ENCODE measurements around the gene CDRT4.

The CDRT4 gene

DNA sequence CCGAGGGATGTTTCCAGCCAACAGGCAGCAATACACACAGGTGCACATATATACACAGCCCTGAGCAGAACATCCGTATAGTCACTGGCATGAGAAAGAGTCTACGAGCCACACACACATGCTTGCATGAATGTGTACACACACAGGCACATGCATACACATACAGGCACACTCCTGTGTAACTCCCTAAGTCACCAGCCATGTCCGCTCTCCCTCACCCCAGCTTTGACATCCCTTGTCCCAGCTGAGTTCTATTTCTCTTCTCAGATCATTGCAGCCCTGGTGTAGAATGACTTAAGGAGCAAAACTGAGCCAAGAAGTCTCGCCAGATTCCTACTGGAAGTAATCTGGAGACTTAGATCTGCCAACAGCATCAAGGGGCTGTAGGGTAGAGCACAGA is 13.1 kb downstream of the CDRT4 start:
- in situ Hi-C loops (cut with MboI; ENCODE audit: low pct_unique_long_range_greater_than_20kb, low sequenced_read_pairs, unreplicated experiment) = no loop called here
- no peak for DNase-seq (ENCODE audit: low spot score)
- TF ChIP-seq, protein P1, sequence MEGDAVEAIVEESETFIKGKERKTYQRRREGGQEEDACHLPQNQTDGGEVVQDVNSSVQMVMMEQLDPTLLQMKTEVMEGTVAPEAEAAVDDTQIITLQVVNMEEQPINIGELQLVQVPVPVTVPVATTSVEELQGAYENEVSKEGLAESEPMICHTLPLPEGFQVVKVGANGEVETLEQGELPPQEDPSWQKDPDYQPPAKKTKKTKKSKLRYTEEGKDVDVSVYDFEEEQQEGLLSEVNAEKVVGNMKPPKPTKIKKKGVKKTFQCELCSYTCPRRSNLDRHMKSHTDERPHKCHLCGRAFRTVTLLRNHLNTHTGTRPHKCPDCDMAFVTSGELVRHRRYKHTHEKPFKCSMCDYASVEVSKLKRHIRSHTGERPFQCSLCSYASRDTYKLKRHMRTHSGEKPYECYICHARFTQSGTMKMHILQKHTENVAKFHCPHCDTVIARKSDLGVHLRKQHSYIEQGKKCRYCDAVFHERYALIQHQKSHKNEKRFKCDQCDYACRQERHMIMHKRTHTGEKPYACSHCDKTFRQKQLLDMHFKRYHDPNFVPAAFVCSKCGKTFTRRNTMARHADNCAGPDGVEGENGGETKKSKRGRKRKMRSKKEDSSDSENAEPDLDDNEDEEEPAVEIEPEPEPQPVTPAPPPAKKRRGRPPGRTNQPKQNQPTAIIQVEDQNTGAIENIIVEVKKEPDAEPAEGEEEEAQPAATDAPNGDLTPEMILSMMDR (IDR thresholded peaks at IDR 0.05; ENCODE audit: extremely low read depth, insufficient read depth, missing control alignments) = no peak

DNA sequence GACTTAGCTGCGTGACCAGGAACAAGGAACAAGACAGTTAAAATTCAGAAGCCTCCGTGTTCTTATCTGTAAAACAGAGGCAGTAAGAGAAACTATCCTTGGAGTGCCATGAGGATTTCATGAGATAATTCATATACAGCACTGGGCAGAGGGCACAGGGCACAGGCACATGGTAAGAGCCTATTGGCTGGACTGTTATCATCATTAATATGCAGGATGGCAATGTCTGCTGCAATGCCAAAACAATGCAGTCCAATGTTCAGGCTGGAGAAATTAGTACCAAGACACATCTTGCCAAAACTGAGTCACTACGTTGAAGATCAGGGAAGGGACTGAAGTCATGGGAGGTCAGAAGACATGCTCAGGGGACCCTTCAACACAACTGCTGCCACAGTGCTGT is 13.6 kb downstream of the CDRT4 start:
- in situ Hi-C loops (cut with MboI; ENCODE audit: low pct_unique_long_range_greater_than_20kb, low sequenced_read_pairs, unreplicated experiment) = no loop called here
- TF ChIP-seq, protein P1 (IDR thresholded peaks at IDR 0.05; ENCODE audit: extremely low read depth, insufficient read depth, missing control alignments) = no peak
- no peak for DNase-seq (ENCODE audit: low spot score)

DNA sequence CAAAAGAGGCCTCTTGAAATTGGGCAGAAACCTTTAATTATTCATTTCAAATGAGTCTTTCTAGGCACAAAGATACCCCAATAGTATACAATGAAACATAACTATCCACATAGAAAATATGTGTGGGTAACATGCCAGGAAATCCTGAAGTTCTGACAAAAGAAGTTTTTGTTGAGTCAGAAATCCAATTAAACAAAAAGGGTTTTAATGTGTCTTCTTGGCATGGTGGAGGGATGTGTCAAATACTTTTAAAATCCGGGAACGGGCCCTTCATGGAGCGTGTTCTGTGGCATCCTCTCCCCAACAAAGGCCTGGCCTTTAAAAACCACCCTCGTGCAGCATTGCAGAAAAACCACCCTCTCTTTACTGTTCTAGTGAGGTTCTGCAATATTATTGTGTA is 14.2 kb downstream of the CDRT4 start:
- in situ Hi-C loops (cut with MboI; ENCODE audit: low pct_unique_long_range_greater_than_20kb, low sequenced_read_pairs, unreplicated experiment) = no loop called here
- TF ChIP-seq, protein P1 (IDR thresholded peaks at IDR 0.05; ENCODE audit: extremely low read depth, insufficient read depth, missing control alignments) = no peak
- DNase-seq (ENCODE audit: low spot score) = no peak

DNA sequence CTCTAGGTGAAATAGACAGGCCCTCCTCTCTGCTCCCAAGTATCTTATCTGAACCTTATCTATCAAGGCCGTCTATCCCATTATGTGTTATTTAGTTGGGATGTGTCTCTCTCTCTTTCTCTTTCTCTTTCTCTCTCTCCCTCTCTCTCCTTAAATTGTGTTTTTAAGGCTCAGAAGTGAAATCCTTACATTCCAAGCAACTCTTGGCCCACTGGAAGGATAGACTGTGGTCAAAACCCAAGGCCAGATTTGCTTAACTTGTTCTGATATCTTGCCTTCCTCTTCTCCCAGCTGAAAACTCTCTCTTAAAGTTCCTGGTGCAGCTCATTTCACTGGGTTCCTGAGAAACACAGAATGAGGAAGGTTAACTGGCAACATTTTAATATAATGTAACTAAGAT is 14.7 kb downstream of the CDRT4 start:
- in situ Hi-C loops (cut with MboI; ENCODE audit: low pct_unique_long_range_greater_than_20kb, low sequenced_read_pairs, unreplicated experiment) = no loop called here
- no peak for DNase-seq (ENCODE audit: low spot score)
- TF ChIP-seq, protein P1 (IDR thresholded peaks at IDR 0.05; ENCODE audit: extremely low read depth, insufficient read depth, missing control alignments) = no peak

DNA sequence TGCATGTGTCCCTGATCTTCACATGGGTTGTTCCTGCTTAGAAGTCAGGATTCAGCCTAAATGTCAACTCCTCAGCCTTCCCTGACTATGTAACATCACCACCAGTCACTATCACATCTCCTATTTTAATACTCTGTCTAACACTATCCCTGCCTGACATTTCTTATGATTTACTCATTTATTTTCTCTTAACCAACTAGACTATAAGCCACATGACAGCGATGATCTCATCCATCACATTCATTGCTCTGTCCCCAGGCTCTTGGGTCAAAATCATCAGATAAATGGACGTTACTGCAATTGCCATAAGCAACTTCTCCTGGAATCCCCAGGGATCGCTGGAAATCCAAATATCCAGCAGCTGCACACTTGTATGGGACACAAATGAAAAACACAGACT is 15.7 kb downstream of the CDRT4 start:
- no peak for DNase-seq (ENCODE audit: low spot score)
- TF ChIP-seq, protein P1 (IDR thresholded peaks at IDR 0.05; ENCODE audit: extremely low read depth, insufficient read depth, missing control alignments) = no peak
- in situ Hi-C loops (cut with MboI; ENCODE audit: low pct_unique_long_range_greater_than_20kb, low sequenced_read_pairs, unreplicated experiment) = no loop called here

DNA sequence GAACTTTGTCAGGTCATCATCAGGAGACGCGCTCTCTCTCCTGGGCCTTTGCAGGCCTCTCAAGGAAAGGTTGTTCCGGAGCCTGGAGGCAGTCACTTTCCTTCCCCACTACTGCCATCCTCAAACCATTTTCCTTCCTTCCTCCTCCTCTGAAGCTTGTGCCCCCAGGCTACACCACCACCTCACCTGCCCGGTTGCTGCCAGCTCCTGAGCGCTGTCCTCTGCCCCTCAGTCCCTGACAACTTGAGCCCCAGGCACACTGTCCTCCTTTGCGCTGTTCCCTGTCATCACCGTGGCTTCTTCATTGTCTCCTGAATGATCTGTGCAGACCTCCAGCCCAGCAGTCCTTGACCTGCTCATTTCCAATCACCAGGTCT is 18.9 kb downstream of the CDRT4 start:
- no peak for DNase-seq (ENCODE audit: low spot score)
- TF ChIP-seq, protein P1 (IDR thresholded peaks at IDR 0.05; ENCODE audit: extremely low read depth, insufficient read depth, missing control alignments) = no peak
- in situ Hi-C loops (cut with MboI; ENCODE audit: low pct_unique_long_range_greater_than_20kb, low sequenced_read_pairs, unreplicated experiment) = no loop called here
